BJ (cell line): Measurements from ENCODE around the gene KIRREL1. TPM values are rescaled to one million over a fixed set of nuclear protein-coding genes. Genes with fewer than 3 reads are reported as not detected.

Experiments used
- CTCF ChIA-PET: fragments of 350-600 bp; formaldehyde crosslinking; extraction: SDS; loops from one replicate; lab custom pipeline; 2021; ENCODE audit warnings: antibody characterized with exemption, inconsistent platforms; lab: Yijun Ruan, JAX
- POLR2A ChIA-PET: fragments of 300-600 bp; sonication (Branson Sonifier 250); formaldehyde crosslinking; extraction: SDS; loops from one replicate; lab custom pipeline; 2021; ENCODE audit warnings: antibody characterized with exemption; lab: Charles Lee
- DNase-seq: peaks from one replicate; pipeline ENCODE4 v3.0.0-alpha.2; 2011; ENCODE audit warnings: low read depth
- H3K27me3 ChIP-seq: 2 replicates; pipeline ENCODE4 v1.6.0; 2011; ENCODE audit warnings: low read length; ENCODE audit not compliant: control insufficient read depth, insufficient read depth
- H3K36me3 ChIP-seq: 2 replicates; pipeline ENCODE4 v1.5.1; 2011; ENCODE audit warnings: low read length; ENCODE audit not compliant: control insufficient read depth, insufficient read depth
- H3K4me3 ChIP-seq: 2 replicates; pipeline ENCODE4 v1.5.1; 2011; ENCODE audit warnings: low read depth, mild to moderate bottlenecking, control low read depth, low read length
- CTCF ChIP-seq: IDR thresholded peaks from 2 replicates; pipeline ENCODE4 v1.5.1; 2011; ENCODE audit warnings: low read depth, mild to moderate bottlenecking, control low read depth, inconsistent platforms, low read length, moderate library complexity; ENCODE audit not compliant: insufficient read depth
- polyA plus RNA-seq: library from polyadenylated mRNA; depleted of rRNA; stranded (reverse); fragments of >200 nt; gene quantifications from 2 replicates; pipeline ENCODE4 v1.2.3, GENCODE V29; 2011

Gene KIRREL1
- polyA plus RNA-seq, 1 experiment: 65.1 TPM

- no peaks in the 10 kb centered on the region for H3K36me3 ChIP-seq
- H3K4me3 ChIP-seq: no peak overlapping the region; the same call in 1 of the 2 replicates
- peak; percentile 19; the same call in 1 of the 2 replicates for TF ChIP-seq CTCF
- no peak for DNase-seq
- ChIA-PET CTCF (interaction anchor here (0.6 to 3.3 kb wide), 6 partner anchors 9 to 167 kb away, joined by 3 to 23 read pairs (median 3); no protein-coding TSS in a partner anchor), POLR2A (no interaction called here)
- peaks cover 14% of the 10 kb centered on the region for H3K27me3 ChIP-seq
These were observed 14.7 kb upstream of the KIRREL1 start for GRCh38 chr1:157978586-157979403.

- ChIA-PET CTCF (interaction anchor here (1.0 to 3.2 kb wide), 5 partner anchors 10 to 114 kb away, joined by 3 to 27 read pairs (median 8); partner anchors contain the start of gene KIRREL1), POLR2A (no interaction called here)
- TF ChIP-seq CTCF: no peak
- H3K36me3 ChIP-seq: no peaks in the 10 kb centered on the region
- H3K27me3 ChIP-seq: peaks cover 13% of the 10 kb centered on the region
- H3K4me3 ChIP-seq: no peak overlapping the region
- DNase-seq: no peak
These were observed 11.3 kb upstream of the KIRREL1 start for GRCh38 chr1:157982136-157982535.

GRCh38 chr1:157983787-157984186, 9.7 kb upstream of the KIRREL1 start:
- no peak overlapping the region for H3K4me3 ChIP-seq
- ChIA-PET CTCF (interaction anchor here (0.8 to 5.2 kb wide), 9 partner anchors 9 to 141 kb away, joined by 4 to 45 read pairs (median 7); partner anchors contain the start of gene KIRREL1), POLR2A (no interaction called here)
- DNase-seq: no peak
- H3K27me3 ChIP-seq: peaks cover 12% of the 10 kb centered on the region
- no peaks in the 10 kb centered on the region for H3K36me3 ChIP-seq
- no peak for TF ChIP-seq CTCF

GRCh38 chr1:157984469-157984868, 9.0 kb upstream of the KIRREL1 start:
- Histone ChIP-seq H3K36me3 (no peaks in the 10 kb centered on the region), H3K4me3 (no peak overlapping the region), H3K27me3 (peaks cover 9% of the 10 kb centered on the region)
- CTCF ChIA-PET: interaction anchor here (0.7 to 5.2 kb wide), 10 partner anchors 8 to 155 kb away, joined by 3 to 45 read pairs (median 6); partner anchors contain the start of gene KIRREL1
- POLR2A ChIA-PET: no interaction called here
- DNase-seq: no peak
- no peak for TF ChIP-seq CTCF

- no peak for TF ChIP-seq CTCF
- ChIA-PET CTCF (interaction anchor here (0.7 to 5.2 kb wide), 4 partner anchors 7 to 136 kb away, joined by 3 to 45 read pairs (median 15); partner anchors contain the start of gene KIRREL1), POLR2A (no interaction called here)
- H3K27me3 ChIP-seq: peaks cover 9% of the 10 kb centered on the region
- no peak for DNase-seq
- no peaks in the 10 kb centered on the region for H3K36me3 ChIP-seq
- no peak overlapping the region for H3K4me3 ChIP-seq
These were observed 8.0 kb upstream of the KIRREL1 start for GRCh38 chr1:157985473-157985872.
